Adipocyte (in vitro differentiated cells): ENCODE results near the gene CTNNA1.
"Not testable (repeated sequence)": the region's sequence is repeated elsewhere in the genome, so short reads cannot be mapped to it uniquely, and the experiment has no call there.

Source experiments
- DNase-seq: peaks from one replicate; pipeline ENCODE4 v3.0.0-alpha.2; 2015; ENCODE audit warnings: low read depth
- H3K27me3 ChIP-seq: replicated peaks from 2 replicates; pipeline ENCODE4 v1.7.0; 2013; ENCODE audit warnings: mild to moderate bottlenecking, low read length, moderate library complexity; ENCODE audit not compliant: control insufficient read depth, insufficient read depth
- H3K36me3 ChIP-seq: 2 replicates; pipeline ENCODE4 v1.7.0; 2013; ENCODE audit warnings: low read length, mild to moderate bottlenecking, moderate library complexity; ENCODE audit not compliant: control insufficient read depth, insufficient read depth, severe bottlenecking
- H3K4me1 ChIP-seq: 2 replicates; pipeline ENCODE4 v1.7.0; 2013; ENCODE audit warnings: mild to moderate bottlenecking, low read length, moderate library complexity; ENCODE audit not compliant: control insufficient read depth, insufficient read depth
- H3K4me3 ChIP-seq: 2 replicates; pipeline ENCODE4 v1.7.0; 2013; ENCODE audit warnings: mild to moderate bottlenecking, low read length, moderate library complexity
- H3K9ac ChIP-seq: 2 replicates; pipeline ENCODE4 v1.7.0; 2013; ENCODE audit warnings: mild to moderate bottlenecking, low read length, moderate library complexity
- H3K9me3 ChIP-seq: 2 replicates; pipeline ENCODE4 v1.7.0; 2013; ENCODE audit warnings: mild to moderate bottlenecking, low read length, moderate library complexity; ENCODE audit not compliant: control insufficient read depth

CTNNA1 gene

DNA sequence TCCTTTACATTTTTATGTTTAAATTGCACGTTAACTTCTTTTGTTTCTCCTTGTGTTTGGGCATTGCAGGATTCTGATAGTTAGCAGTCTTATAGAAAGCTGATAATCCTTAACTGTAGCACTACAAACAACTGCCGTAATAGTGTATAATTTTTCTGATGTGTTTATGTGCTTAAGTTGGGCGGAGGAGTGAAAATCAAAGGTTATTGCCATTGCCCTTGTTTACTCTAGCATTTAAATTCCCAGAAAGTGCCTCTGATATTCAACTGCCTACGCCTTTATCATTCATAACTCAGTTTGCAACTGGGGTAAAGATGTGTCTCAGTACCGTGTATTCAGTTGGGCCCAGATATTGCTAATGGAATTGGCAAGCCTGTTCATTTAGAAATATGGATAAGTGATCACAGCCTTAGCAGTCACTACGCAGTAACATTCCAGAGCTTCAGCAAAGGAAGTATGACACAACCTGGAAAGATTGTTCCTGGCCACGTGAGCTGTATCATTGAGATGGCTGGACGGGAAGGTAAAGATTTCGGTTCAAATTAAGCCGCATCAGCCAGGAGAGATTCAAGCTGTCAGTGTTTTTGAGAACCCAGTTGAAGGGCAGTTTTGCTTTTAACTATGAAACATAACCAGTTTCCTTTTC lies 150.0 kb downstream of the CTNNA1 start:
- peak; percentile 35 for DNase-seq
- Histone ChIP-seq H3K27me3 (no peaks in the 10 kb centered on the region), H3K9me3 (no peaks in the 10 kb centered on the region), H3K4me1 (peaks cover 11% of the 10 kb centered on the region), H3K9ac (no peak overlapping the region), H3K4me3 (no peak overlapping the region), H3K36me3 (peaks cover 62% of the 10 kb centered on the region)

DNA sequence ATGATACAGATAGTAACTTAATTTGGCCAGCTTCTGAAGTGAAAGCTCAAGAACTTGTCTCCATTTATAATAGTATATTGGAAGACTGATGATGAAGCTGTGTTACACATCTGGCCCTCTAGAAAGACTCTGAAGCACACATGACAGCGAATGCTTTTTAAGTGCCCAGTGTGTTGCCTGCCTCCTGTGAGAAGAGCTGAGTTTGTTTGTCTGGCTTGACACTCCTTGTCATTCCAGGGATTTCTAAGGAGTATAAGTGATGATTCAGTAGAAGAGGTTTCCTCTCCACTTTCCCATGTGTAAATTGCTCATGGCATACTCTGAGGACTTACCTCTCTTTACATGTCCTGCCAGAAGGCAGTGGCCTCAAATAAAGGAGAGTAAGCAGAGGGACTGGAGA lies 152.3 kb downstream of the CTNNA1 start:
- DNase-seq, result peak; percentile 29
- no peak overlapping the region for H3K4me3 ChIP-seq
- H3K9ac ChIP-seq, result no peak overlapping the region
- no peaks in the 10 kb centered on the region for H3K27me3 ChIP-seq
- peaks cover 69% of the 10 kb centered on the region for H3K36me3 ChIP-seq
- peaks cover 11% of the 10 kb centered on the region for H3K4me1 ChIP-seq
- no peaks in the 10 kb centered on the region for H3K9me3 ChIP-seq

DNA sequence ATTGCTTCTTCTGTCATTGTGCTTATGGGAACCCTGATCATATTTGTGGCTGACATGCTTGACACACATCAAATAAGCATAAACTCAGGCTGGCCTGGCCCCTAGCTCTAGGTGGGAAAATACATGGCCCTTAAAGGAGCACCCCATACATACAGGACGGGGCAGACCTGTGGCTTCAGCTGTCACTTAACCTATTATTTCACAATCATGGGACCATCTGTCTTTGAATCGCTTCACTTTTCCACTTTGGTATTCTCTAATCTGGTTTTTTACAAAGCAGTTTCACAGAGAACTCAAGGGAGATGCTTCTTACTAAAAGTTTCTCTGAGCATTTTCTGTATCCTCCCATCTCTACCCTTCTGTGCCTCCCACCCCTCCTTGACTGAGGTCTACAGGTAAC lies 156.5 kb downstream of the CTNNA1 start:
- Histone ChIP-seq H3K27me3 (no peaks in the 10 kb centered on the region), H3K36me3 (peaks cover 52% of the 10 kb centered on the region), H3K9me3 (no peaks in the 10 kb centered on the region), H3K4me3 (no peak overlapping the region), H3K4me1 (no peaks in the 10 kb centered on the region), H3K9ac (no peak overlapping the region)
- DNase-seq, result no peak

DNA sequence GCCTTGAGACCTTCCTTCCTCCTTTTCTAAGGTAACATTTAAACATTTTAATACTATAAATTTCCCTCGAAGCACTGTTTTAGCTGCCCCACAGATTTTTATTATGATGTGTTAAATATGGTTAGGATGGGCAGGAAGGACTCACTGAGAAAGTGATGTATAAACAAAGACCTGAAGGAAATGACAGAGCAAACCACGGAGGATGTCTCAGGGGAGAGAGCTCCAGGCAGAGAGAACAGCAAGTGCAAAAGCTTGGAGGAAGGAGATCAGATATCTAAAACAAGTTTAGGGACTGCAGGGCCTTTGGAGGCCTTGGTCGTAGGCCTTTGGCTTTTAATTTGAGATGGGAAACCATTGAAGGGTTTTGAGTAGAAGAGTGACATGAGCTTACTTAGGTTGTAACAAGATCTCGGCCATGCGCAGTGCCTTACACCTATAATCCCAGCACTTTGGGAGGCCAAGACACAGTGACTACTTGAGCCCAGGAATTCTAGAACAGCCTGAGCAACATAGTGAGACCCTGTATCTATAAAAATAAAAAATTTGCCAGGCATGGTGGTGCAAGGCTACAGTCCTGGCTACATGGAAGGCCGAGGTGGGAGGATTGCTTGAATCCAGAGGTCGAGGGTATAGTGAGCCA lies 157.4 kb downstream of the CTNNA1 start:
- H3K4me3 ChIP-seq, result no peak overlapping the region
- H3K27me3 ChIP-seq, result no peaks in the 10 kb centered on the region
- no peaks in the 10 kb centered on the region for H3K9me3 ChIP-seq
- H3K4me1 ChIP-seq, result no peaks in the 10 kb centered on the region
- DNase-seq, result no peak
- H3K36me3 ChIP-seq, result peaks cover 49% of the 10 kb centered on the region
- H3K9ac ChIP-seq, result no peak overlapping the region

DNA sequence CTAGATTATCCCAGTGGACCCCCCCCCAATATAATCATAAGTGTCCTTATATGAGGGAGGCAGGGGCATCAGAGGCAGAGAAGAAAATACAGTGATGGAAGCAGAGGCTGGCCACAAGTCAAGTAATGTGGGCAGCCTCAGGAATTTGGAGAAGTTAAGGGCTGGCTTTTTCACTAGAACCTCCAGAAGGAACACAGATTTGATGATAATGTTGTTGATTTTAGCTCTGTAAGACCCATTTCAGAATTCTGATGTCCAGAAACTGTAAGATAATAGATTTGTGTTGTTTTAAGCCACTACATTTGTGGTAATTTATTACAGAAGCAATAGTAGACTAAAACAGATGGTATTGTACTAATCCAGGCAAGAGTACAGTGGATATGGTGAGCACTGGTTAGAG lies 158.2 kb downstream of the CTNNA1 start:
- Histone ChIP-seq H3K36me3 (peaks cover 43% of the 10 kb centered on the region), H3K4me3 (no peak overlapping the region), H3K9me3 (no peaks in the 10 kb centered on the region), H3K9ac (no peak overlapping the region), H3K4me1 (no peaks in the 10 kb centered on the region), H3K27me3 (no peaks in the 10 kb centered on the region)
- peak; percentile 51 for DNase-seq

DNA sequence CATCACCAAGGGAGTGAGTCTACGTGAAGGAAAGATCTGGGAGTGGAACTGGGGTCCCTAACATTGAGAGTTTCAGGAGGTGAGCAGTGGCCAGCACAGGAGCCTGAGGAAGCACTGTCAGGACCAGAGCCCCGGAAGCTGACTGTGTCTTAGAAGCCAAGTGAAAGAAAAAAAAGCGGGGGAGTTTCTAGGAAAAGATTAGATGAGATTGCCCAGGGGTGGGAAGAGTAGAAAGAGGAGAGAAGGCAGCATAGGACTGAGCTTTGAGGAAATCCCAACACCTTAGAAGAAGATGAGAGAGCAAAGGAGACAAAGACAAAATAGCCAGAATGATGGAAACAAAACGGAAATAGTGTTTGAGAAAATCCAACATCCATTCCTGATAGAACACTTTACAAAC lies 158.9 kb downstream of the CTNNA1 start:
- no peaks in the 10 kb centered on the region for H3K9me3 ChIP-seq
- no peak for DNase-seq
- H3K36me3 ChIP-seq, result peaks cover 39% of the 10 kb centered on the region

DNA sequence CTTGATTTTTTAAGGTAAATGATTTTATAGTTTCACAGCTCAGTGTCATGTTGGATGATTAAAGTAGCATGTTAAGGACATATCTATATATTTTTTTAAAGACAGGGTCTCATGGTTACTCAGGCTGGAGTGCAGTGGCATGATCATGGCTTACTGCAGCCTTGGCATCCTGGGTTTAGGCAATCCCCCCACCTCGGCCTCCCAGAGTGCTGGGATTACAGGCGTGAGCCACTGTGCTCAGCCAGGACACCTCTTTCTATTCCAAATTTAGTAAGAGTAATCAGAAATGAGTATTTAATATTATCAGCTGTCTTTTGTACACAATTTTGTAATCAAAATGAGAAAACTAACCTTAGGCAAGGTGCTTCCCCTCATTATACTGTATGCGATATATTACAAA lies 160.5 kb downstream of the CTNNA1 start:
- H3K4me3 ChIP-seq, result no peak overlapping the region
- no peaks in the 10 kb centered on the region for H3K9me3 ChIP-seq
- no peaks in the 10 kb centered on the region for H3K4me1 ChIP-seq
- H3K36me3 ChIP-seq, result peaks cover 41% of the 10 kb centered on the region
- H3K27me3 ChIP-seq, result no peaks in the 10 kb centered on the region
- no peak for DNase-seq
- H3K9ac ChIP-seq, result no peak overlapping the region

More for the DNA sequence above, 158.9 kb downstream of the CTNNA1 start:
- Histone ChIP-seq H3K27me3 (no peaks in the 10 kb centered on the region), H3K4me3 (no peak overlapping the region), H3K4me1 (no peaks in the 10 kb centered on the region), H3K9ac (no peak overlapping the region)

DNA sequence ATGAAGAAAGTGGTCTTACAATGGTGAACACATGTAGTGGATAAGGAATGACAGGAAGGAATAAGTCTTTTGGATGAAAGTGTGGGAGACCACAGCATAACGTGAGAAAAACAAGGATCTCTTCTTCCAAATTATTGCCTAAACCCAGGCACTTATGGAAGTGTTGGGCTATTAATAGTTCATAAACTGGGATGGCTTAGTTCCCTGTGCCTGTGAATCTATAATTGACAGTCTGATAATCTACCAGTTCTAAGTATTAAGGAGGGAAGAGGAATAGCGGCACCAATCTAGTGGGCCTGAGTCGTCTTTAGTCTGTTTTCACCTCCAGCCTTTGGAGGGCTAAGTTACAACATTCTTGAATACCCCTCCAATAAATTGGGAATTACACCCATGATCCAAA lies 161.1 kb downstream of the CTNNA1 start:
- DNase-seq, result no peak
- H3K4me3 ChIP-seq, result no peak overlapping the region
- H3K9me3 ChIP-seq, result no peaks in the 10 kb centered on the region
- no peaks in the 10 kb centered on the region for H3K27me3 ChIP-seq
- H3K36me3 ChIP-seq, result peaks cover 43% of the 10 kb centered on the region
- no peaks in the 10 kb centered on the region for H3K4me1 ChIP-seq
- H3K9ac ChIP-seq, result no peak overlapping the region

DNA sequence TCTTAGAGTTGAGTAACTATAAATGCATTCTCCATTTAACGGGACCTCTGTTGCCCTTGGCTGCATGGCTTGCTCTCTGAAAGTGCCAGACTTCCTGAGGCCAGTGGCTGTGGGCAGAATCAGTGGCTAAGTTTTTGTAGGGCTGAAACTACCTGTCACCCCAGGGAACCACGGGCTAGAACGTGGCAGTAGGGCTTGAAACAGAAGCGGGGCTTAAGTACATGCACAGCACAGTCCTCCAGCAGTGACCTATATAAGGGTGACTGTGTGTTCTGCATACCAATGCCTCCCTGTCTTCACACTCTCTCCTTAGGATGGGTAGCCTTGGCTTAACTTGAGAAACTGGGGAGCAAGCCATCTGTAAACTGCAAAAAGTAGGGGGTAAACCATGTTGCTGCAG lies 165.5 kb downstream of the CTNNA1 start:
- H3K9me3 ChIP-seq, result no peaks in the 10 kb centered on the region
- no peak for DNase-seq
- no peak overlapping the region for H3K9ac ChIP-seq
- peaks cover 39% of the 10 kb centered on the region for H3K36me3 ChIP-seq
- H3K4me3 ChIP-seq, result no peak overlapping the region
- no peaks in the 10 kb centered on the region for H3K27me3 ChIP-seq
- H3K4me1 ChIP-seq, result no peaks in the 10 kb centered on the region

DNA sequence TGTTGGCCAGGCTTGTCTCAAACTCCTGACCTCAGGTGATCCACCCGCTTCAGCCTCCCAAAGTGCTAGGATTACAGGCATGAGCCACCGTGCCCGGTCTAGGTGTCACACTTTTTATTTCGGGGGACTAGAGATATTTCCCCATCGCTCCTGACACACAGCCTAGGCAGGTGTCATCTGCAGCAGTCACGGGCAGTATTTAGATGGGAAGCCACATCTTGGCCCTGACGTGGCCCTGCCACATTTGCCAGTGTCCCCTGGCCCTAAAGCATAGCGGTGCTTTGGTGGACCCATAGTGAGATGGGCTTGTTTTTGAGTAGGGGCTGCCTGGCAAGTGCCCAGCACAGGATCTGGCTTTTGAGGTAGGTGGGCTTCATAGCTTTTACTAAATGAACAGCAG lies 167.0 kb downstream of the CTNNA1 start:
- Histone ChIP-seq H3K9ac (no peak overlapping the region), H3K27me3 (no peaks in the 10 kb centered on the region), H3K4me1 (no peaks in the 10 kb centered on the region), H3K36me3 (peaks cover 45% of the 10 kb centered on the region), H3K4me3 (no peak overlapping the region), H3K9me3 (no peaks in the 10 kb centered on the region)
- no peak for DNase-seq

DNA sequence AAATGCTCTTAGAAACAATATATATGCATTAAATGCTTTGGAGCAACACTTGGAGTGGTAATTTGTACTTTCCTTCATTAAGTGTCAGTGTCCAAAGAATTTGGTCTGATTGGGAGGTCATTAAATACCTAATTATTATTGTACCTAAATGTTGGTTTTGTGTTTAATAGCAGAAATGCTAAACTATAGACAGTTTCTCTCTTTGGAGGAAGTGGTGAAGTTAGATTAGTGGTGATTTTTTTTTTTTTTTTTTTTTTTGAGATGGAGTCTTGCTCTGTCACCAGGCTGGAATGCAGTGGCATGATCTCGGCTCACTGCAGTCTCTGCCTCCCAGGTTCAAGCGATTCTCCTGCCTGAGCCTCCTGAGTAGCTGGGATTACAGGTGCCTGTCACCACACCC lies 168.1 kb downstream of the CTNNA1 start:
- H3K9ac ChIP-seq, H3K4me3 ChIP-seq, DNase-seq, H3K27me3 ChIP-seq, H3K4me1 ChIP-seq, H3K9me3 ChIP-seq: not testable (repeated sequence)
- peaks cover 51% of the 10 kb centered on the region for H3K36me3 ChIP-seq

DNA sequence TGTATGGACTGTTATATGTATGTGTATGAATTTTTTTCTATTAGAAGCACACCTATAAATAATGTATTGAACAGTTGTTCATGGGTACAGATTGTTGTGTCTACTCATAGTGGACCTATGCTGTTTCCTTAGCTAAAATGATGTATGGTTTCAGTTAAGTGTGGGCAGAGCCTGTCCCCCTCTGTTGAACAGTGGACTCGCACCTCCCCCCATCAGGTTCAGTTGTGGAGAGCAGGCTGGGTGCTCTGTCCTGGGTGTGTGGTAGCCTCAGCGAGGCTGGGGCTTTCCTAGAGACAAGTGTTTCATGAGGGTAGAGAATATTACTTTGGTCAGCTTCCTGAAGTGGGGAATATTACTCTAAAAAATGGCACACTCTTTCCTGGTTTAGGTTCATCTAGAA lies 169.3 kb downstream of the CTNNA1 start:
- no peak for DNase-seq
- no peak overlapping the region for H3K9ac ChIP-seq
- peaks cover 62% of the 10 kb centered on the region for H3K36me3 ChIP-seq

More for the DNA sequence above, 169.3 kb downstream of the CTNNA1 start:
- no peaks in the 10 kb centered on the region for H3K27me3 ChIP-seq
- no peak overlapping the region for H3K4me3 ChIP-seq
- no peaks in the 10 kb centered on the region for H3K9me3 ChIP-seq
- no peaks in the 10 kb centered on the region for H3K4me1 ChIP-seq
